SK-N-SH (cell line): ENCODE data around the gene CDK15. TPM values are rescaled to one million over a fixed set of nuclear protein-coding genes. Genes with fewer than 3 reads are reported as not detected.

ENCODE experiments used
- CTCF ChIA-PET: fragments of 300-600, 350-600 bp; formaldehyde crosslinking; extraction: SDS; loops from one replicate; lab custom pipeline; 2021; lab: Yijun Ruan, JAX
- POLR2A ChIA-PET: fragments of 350-600 bp; sonication (Branson Sonifier 250); formaldehyde crosslinking; extraction: SDS; loops from one replicate; lab custom pipeline; 2020; ENCODE audit warnings: antibody characterized with exemption, inconsistent platforms; lab: Yijun Ruan, JAX
- DNase-seq: peaks from one replicate; pipeline ENCODE4 v3.0.0; 2012
- H2AFZ ChIP-seq: fragments of 200-600 bp; sonication (generic); 2 replicates; pipeline ENCODE4 v1.8.1; 2016; ENCODE audit warnings: antibody characterized with exemption, mild to moderate bottlenecking, low read depth
- H3F3A ChIP-seq: fragments of 200-600 bp; sonication (generic); replicated peaks from 2 replicates; pipeline ENCODE3; 2016; ENCODE audit warnings: antibody characterized with exemption, mild to moderate bottlenecking; ENCODE audit not compliant: insufficient read depth
- H3K27ac ChIP-seq, 2 experiments: fragments of 200-500 bp in 1 of 2; fragments of 200-600 bp in 1 of 2; sonication (Bioruptor generic) in 1 of 2; sonication (generic), shearing (Covaris generic) in 1 of 2; 2 replicates each; pipeline versions ENCODE4 v1.5.1 to v1.6.1; 2014 to 2016; ENCODE audit warnings: low read depth in 2 of 2, inconsistent platforms in 1 of 2, low read length in 1 of 2, mild to moderate bottlenecking in 1 of 2, mixed read lengths in 1 of 2
- H3K27me3 ChIP-seq: fragments of 200-600 bp; sonication (generic), shearing (Covaris generic); 2 replicates; pipeline ENCODE4 v1.6.1; 2016; ENCODE audit warnings: mixed run types; ENCODE audit not compliant: insufficient read depth
- H3K36me3 ChIP-seq, 2 experiments: fragments of 200-500 bp in 1 of 2; fragments of 200-600 bp in 1 of 2; sonication (Bioruptor generic) in 1 of 2; sonication (generic) in 1 of 2; replicated peaks in 1 of 2; 2 replicates each; pipeline versions ENCODE3 to v1.5.1; 2014 to 2016; ENCODE audit warnings: low read length in 1 of 2, mild to moderate bottlenecking in 1 of 2; ENCODE audit not compliant: insufficient read depth in 2 of 2, control insufficient read depth in 1 of 2
- H3K4me1 ChIP-seq, 2 experiments: fragments of 200-500 bp in 1 of 2; fragments of 200-600 bp in 1 of 2; sonication (Bioruptor generic) in 1 of 2; sonication (generic), shearing (Covaris generic) in 1 of 2; 2 replicates each; pipeline versions ENCODE4 v1.5.1 to v1.6.1; 2014 to 2016; ENCODE audit warnings: low read depth in 1 of 2, low read length in 1 of 2, mixed run types in 1 of 2; ENCODE audit not compliant: insufficient read depth in 2 of 2, control insufficient read depth in 1 of 2
- H3K4me2 ChIP-seq: fragments of 200-600 bp; sonication (generic), shearing (Covaris generic); 2 replicates; pipeline ENCODE4 v1.6.1; 2017; ENCODE audit warnings: mixed run types
- H3K4me3 ChIP-seq, 2 experiments: fragments of 200-500 bp in 1 of 2; fragments of 200-600 bp in 1 of 2; sonication (Bioruptor generic) in 1 of 2; sonication (generic), shearing (Covaris generic) in 1 of 2; 2 replicates each; pipeline versions ENCODE4 v1.5.1 to v1.8.1; 2014 to 2016; ENCODE audit warnings: low read depth in 2 of 2, inconsistent platforms in 1 of 2, low read length in 1 of 2, mild to moderate bottlenecking in 1 of 2, mixed read lengths in 1 of 2, moderate library complexity in 1 of 2
- H3K79me2 ChIP-seq: fragments of 200-600 bp; sonication (generic); 2 replicates; pipeline ENCODE4 v1.8.1; 2017; ENCODE audit warnings: mild to moderate bottlenecking; ENCODE audit not compliant: insufficient read depth
- H3K9ac ChIP-seq: fragments of 200-600 bp; sonication (generic); 2 replicates; pipeline ENCODE4 v1.6.1; 2017; ENCODE audit warnings: mixed run types
- H3K9me2 ChIP-seq: fragments of 200-600 bp; sonication (generic); 2 replicates; pipeline ENCODE4 v1.6.1; 2017; ENCODE audit warnings: mixed run types
- H3K9me3 ChIP-seq: fragments of 200-600 bp; sonication (generic); 2 replicates; pipeline ENCODE4 v1.6.1; 2017; ENCODE audit warnings: mixed run types, mild to moderate bottlenecking, moderate library complexity
- H4K20me1 ChIP-seq: fragments of 200-600 bp; sonication (generic); 2 replicates; pipeline ENCODE4 v1.6.1; 2017; ENCODE audit warnings: mild to moderate bottlenecking, mixed run types; ENCODE audit not compliant: insufficient read depth
- CHD2 ChIP-seq: fragments of 150-350 bp; IDR thresholded peaks from 2 replicates; pipeline ENCODE4 v1.6.1; 2018; ENCODE audit warnings: low read length; ENCODE audit not compliant: partially characterized antibody
- CTCF ChIP-seq: fragments of 200-600 bp; sonication (generic); IDR thresholded peaks from 2 replicates; pipeline ENCODE4 v1.6.1; 2017; ENCODE audit warnings: antibody characterized with exemption, mild to moderate bottlenecking, moderate library complexity
- EZH2phosphoT487 ChIP-seq: fragments of 200-600 bp; sonication (generic); IDR thresholded peaks from 2 replicates; pipeline ENCODE4 v1.6.1; 2017; ENCODE audit warnings: low read depth, mixed run types, mild to moderate bottlenecking, antibody characterized with exemption, moderate library complexity, borderline replicate concordance
- FOXJ3 ChIP-seq: sonication (generic); formaldehyde crosslinking; IDR thresholded peaks from 2 replicates; pipeline ENCODE4 v1.5.1; 2020; ENCODE audit warnings: mild to moderate bottlenecking, missing genetic modification reagents
- FOXM1 ChIP-seq: IDR thresholded peaks from 2 replicates; pipeline ENCODE4 v1.4.0; 2012; ENCODE audit warnings: low read depth, mild to moderate bottlenecking
- GABPA ChIP-seq: IDR thresholded peaks from 2 replicates; pipeline ENCODE4 v1.4.0; 2012; ENCODE audit warnings: low read depth, mild to moderate bottlenecking
- GATA2 ChIP-seq: sonication (generic); formaldehyde crosslinking; IDR thresholded peaks from 2 replicates; pipeline ENCODE4 v1.5.0; 2020; ENCODE audit warnings: mild to moderate bottlenecking, missing genetic modification reagents
- MEF2A ChIP-seq: IDR thresholded peaks from 2 replicates; pipeline ENCODE4 v1.4.0; 2012; ENCODE audit warnings: low read depth, borderline replicate concordance
- NFIC ChIP-seq: IDR thresholded peaks from 2 replicates; pipeline ENCODE4 v1.4.0; 2012; ENCODE audit warnings: borderline replicate concordance
- NRF1 ChIP-seq: IDR thresholded peaks from 2 replicates; pipeline ENCODE4 v1.6.1; 2012; ENCODE audit warnings: low read depth, mild to moderate bottlenecking, low read length
- REST ChIP-seq: IDR thresholded peaks from 2 replicates; pipeline ENCODE4 v1.6.1; 2012; ENCODE audit warnings: mild to moderate bottlenecking, low read depth, low read length, moderate library complexity
- RFX5 ChIP-seq: IDR thresholded peaks from 2 replicates; pipeline ENCODE4 v1.6.1; 2012; ENCODE audit warnings: mild to moderate bottlenecking, improper control_type of control experiment, low read length
- RXRA ChIP-seq: IDR thresholded peaks from 2 replicates; pipeline ENCODE4 v1.4.0; 2012; ENCODE audit warnings: low read depth, mild to moderate bottlenecking, borderline replicate concordance
- TAF1 ChIP-seq: IDR thresholded peaks from 2 replicates; pipeline ENCODE4 v1.6.1; 2012; ENCODE audit warnings: low read depth, mild to moderate bottlenecking, low read length, moderate library complexity, borderline replicate concordance
- TCF12 ChIP-seq: IDR thresholded peaks from 2 replicates; pipeline ENCODE4 v1.4.0; 2012
- USF1 ChIP-seq: IDR thresholded peaks from 2 replicates; pipeline ENCODE4 v1.4.0; 2012; ENCODE audit warnings: low read depth, borderline replicate concordance
- USF2 ChIP-seq: fragments of 150-350 bp; IDR thresholded peaks from 2 replicates; pipeline ENCODE4 v1.6.1; 2017; ENCODE audit warnings: antibody characterized with exemption, low read length, low read depth, borderline replicate concordance
- WGBS: methylation state at CpG from one replicate; pipeline ENCODE4 v1.1.6; 2017; ENCODE audit warnings: low lambda C conversion rate; 5-methylcytosine and 5-hydroxymethylcytosine counted together
- polyA plus RNA-seq, 3 experiments: library from polyadenylated mRNA; depleted of rRNA; stranded (reverse); fragments of >200 nt; gene quantifications; 2 replicates each; pipeline ENCODE4 v1.2.3, GENCODE V29; 2012

Gene CDK15
- polyA plus RNA-seq, 1 of the 3 experiments (the other 2 are of a cell fraction): 1.8 TPM

GRCh38 chr2:201880579-201880978 is 74.2 kb downstream of the CDK15 start:
- POLR2A ChIA-PET: no interaction called here
- no peaks in the 10 kb centered on the region for H3K9me3 ChIP-seq
- no peak overlapping the region for H2AFZ ChIP-seq
- H4K20me1 ChIP-seq: no peaks in the 10 kb centered on the region
- H3K4me3 ChIP-seq: no peak overlapping the region
- no peaks in the 10 kb centered on the region for H3K79me2 ChIP-seq
- CTCF ChIA-PET: interaction anchor here (1.5 to 4.3 kb wide), 4 partner anchors 18 to 298 kb away, joined by 4 to 23 read pairs (median 8); no protein-coding TSS in a partner anchor
- H3K27ac ChIP-seq: peak overlapping the region; percentile 44 to 58; a peak in 3 of 4 replicates
- H3F3A ChIP-seq: peaks cover 13% of the 10 kb centered on the region
- TF ChIP-seq NFIC (peak; percentile 79), USF1 (peak; percentile 16; the same call in 1 of the 2 replicates), TAF1 (no peak)
- TF ChIP-seq, all 33 proteins: peak for 2
- 33% methylated on average over 1 of the region's 3 CpGs for WGBS
- H3K4me1 ChIP-seq: peaks cover 43 to 44% of the 10 kb centered on the region in 2 experiments
- H3K27me3 ChIP-seq: no peaks in the 10 kb centered on the region
- H3K9me2 ChIP-seq: no peaks in the 10 kb centered on the region
- DNase-seq: no peak
- no peaks in the 10 kb centered on the region for H3K36me3 ChIP-seq
- no peak overlapping the region for H3K9ac ChIP-seq
- H3K4me2 ChIP-seq: peak overlapping the region; percentile 39; the same call in 1 of the 2 replicates

- H3K79me2 ChIP-seq: no peaks in the 10 kb centered on the region
- ChIA-PET POLR2A (no interaction called here), CTCF (interaction anchor here (1.5 to 4.3 kb wide), 4 partner anchors 18 to 297 kb away, joined by 4 to 23 read pairs (median 8); no protein-coding TSS in a partner anchor)
- 53% methylated on average over 9 of the region's 9 CpGs for WGBS
- no peak overlapping the region for H3K4me3 ChIP-seq
- H3K36me3 ChIP-seq: no peaks in the 10 kb centered on the region
- no peaks in the 10 kb centered on the region for H3K27me3 ChIP-seq
- no peaks in the 10 kb centered on the region for H3K9me3 ChIP-seq
- no peak for DNase-seq
- H3F3A ChIP-seq: peaks cover 13% of the 10 kb centered on the region
- peak overlapping the region; percentile 44 to 58 for H3K27ac ChIP-seq
- no peak overlapping the region for H2AFZ ChIP-seq
- no peaks in the 10 kb centered on the region for H3K9me2 ChIP-seq
- H3K4me2 ChIP-seq: peak overlapping the region; percentile 39; the same call in 1 of the 2 replicates
- H4K20me1 ChIP-seq: no peaks in the 10 kb centered on the region
- H3K9ac ChIP-seq: no peak overlapping the region
- peaks cover 43 to 44% of the 10 kb centered on the region in 2 experiments for H3K4me1 ChIP-seq
- TF ChIP-seq GATA2 (no peak), REST (no peak), FOXJ3 (CRISPR knock-in tag) (no peak), NRF1 (no peak), USF1 (no peak), RXRA (no peak), EZH2phosphoT487 (no peak), NFIC (no peak), MEF2A (peak; percentile 70; the same call in 1 of the 2 replicates), TCF12 (peak; percentile 94), GABPA (no peak), FOXM1 (no peak), TAF1 (no peak), USF2 (no peak), CHD2 (no peak), RFX5 (no peak), CTCF (no peak)
Observed at GRCh38 chr2:201880993-201881611, 74.8 kb downstream of the CDK15 start.
